Measurements from ENCODE around the gene CNTF. TPM values are rescaled to one million over a fixed set of nuclear protein-coding genes. Genes with fewer than 3 reads are reported as not detected.

CNTF gene
- total and polyA plus RNA-seq, 2 of the 4 experiments (the other 2 are of a cell fraction), result 1.2 to 2.3 TPM

- DNase-seq (peak; percentile 95), ATAC-seq (ENCODE audit: low read depth) (peak; percentile 86)
- ChIA-PET CTCF (interaction anchor here (1.3 kb wide), 1 partner anchor 13 kb away, joined by 4 read pairs; no protein-coding TSS in a partner anchor), POLR2A (ENCODE audit: unreplicated experiment) (no interaction called here)
- H4K91ac ChIP-seq (ENCODE audit: insufficient read depth, low read depth, low read length), result no peak overlapping the region
- H4K20me1 ChIP-seq (ENCODE audit: insufficient read depth, low read length), result 0 out of 2 replicates have a peak, but pooled peaks cover 3% of the 10 kb centered on the region
- peak overlapping the region; percentile 16 for H2BK5ac ChIP-seq (ENCODE audit: low read depth, low read length, poor library complexity, severe bottlenecking)
- no peak overlapping the region for H3K18ac ChIP-seq (ENCODE audit: low read depth, low read length)
- H3K4ac ChIP-seq (ENCODE audit: low read depth, low read length), result no peak overlapping the region
- H3K27me3 ChIP-seq (ENCODE audit: control insufficient read depth, insufficient read depth, low read length), result no peaks in the 10 kb centered on the region
- in situ Hi-C loops (cut with MboI; ENCODE audit: low sequenced_read_pairs), result no loop called here
- no CpG with 5 or more reads among the region's 4 CpGs for WGBS, 2 experiments (ENCODE audit: extremely low coverage in 2 of 2, insufficient read length in 1 of 2)
- H3K4me1 ChIP-seq (ENCODE audit: control insufficient read depth, insufficient read depth, low read length), result peaks cover 4% of the 10 kb centered on the region
- no peak overlapping the region for H3K4me2 ChIP-seq (ENCODE audit: low read depth, low read length)
- H3K79me1 ChIP-seq (ENCODE audit: low read depth in 1 of 2, low read length in 2 of 2), result peaks cover 40 to 44% of the 10 kb centered on the region in 2 experiments
- intact Hi-C loops (cut with micrococcal nuclease), result no loop called here
- TF ChIP-seq BHLHE40 (IDR thresholded peaks at IDR 0.05; ENCODE audit: low read depth, low read length) (peak; percentile 62; the same call in 1 of the 2 replicates), SMC3 (IDR thresholded peaks at IDR 0.05; ENCODE audit: low read depth, low read length) (no peak), CEBPB (IDR thresholded peaks at IDR 0.05; ENCODE audit: low read depth, low read length) (0 out of 2 replicates have a peak, but pooled peaks have one; percentile 1), CHD1 (IDR thresholded peaks at IDR 0.05; ENCODE audit: low read depth, low read length) (no peak), RCOR1 (IDR thresholded peaks at IDR 0.05; ENCODE audit: insufficient replicate concordance, low read length) (peak; percentile 42), FOS (IDR thresholded peaks at IDR 0.05; ENCODE audit: low read depth, low read length) (peak; percentile 70)
- H2BK20ac ChIP-seq (ENCODE audit: low read depth, low read length), result no peak overlapping the region
- H3K9ac ChIP-seq (ENCODE audit: low read depth, low read length), result no peak overlapping the region
- no peak overlapping the region for H2AK9ac ChIP-seq (replicated peaks; ENCODE audit: low read depth, low read length, poor library complexity)
- no peak overlapping the region for H3K4me3 ChIP-seq (ENCODE audit: insufficient read depth, low read depth, low read length)
- no peak overlapping the region for H3K14ac ChIP-seq (replicated peaks; ENCODE audit: low read depth, low read length)
- H2BK120ac ChIP-seq (ENCODE audit: low read depth, low read length), result no peak overlapping the region
- no peak overlapping the region for H2AK5ac ChIP-seq (ENCODE audit: low read depth, low read length)
- no peak overlapping the region for H4K5ac ChIP-seq (ENCODE audit: low read depth, low read length)
- no peak overlapping the region for H2AFZ ChIP-seq (replicated peaks; ENCODE audit: low read length, poor library complexity)
- H3K9me3 ChIP-seq (ENCODE audit: control insufficient read depth, insufficient read depth, low read length), result no peaks in the 10 kb centered on the region
- no TSS peak for BruUV-seq (replicated peaks)
- H3K9me1 ChIP-seq (ENCODE audit: insufficient read depth, low read length), result peaks cover 5% of the 10 kb centered on the region; the same call in 1 of the 2 replicates
- peaks cover 31% of the 10 kb centered on the region for H3K36me3 ChIP-seq (ENCODE audit: control insufficient read depth, insufficient read depth, low read length)
- no peak overlapping the region for H2BK15ac ChIP-seq (ENCODE audit: low read depth, low read length)
- no peak overlapping the region for H4K8ac ChIP-seq (ENCODE audit: low read depth in 2 of 2, low read length in 2 of 2)
- H3K23ac ChIP-seq (ENCODE audit: low read depth, low read length), result no peak overlapping the region
- no peak overlapping the region for H3K56ac ChIP-seq (ENCODE audit: extremely low read depth, insufficient read depth, low read length)
- dilution Hi-C loops (cut with HindIII; ENCODE audit: low sequenced_read_pairs, unreplicated experiment), result no loop called here
- H3K27ac ChIP-seq (ENCODE audit: insufficient read depth, low read length), result no peak overlapping the region
Measured at GRCh38 chr11:58616594-58616993, 5.9 kb upstream of the CNTF start.
